IPS-20b (cell line): Measurements from ENCODE around the gene AFAP1L1.

Experiments used
- H3K27ac ChIP-seq: one replicate; pipeline ENCODE4 v1.5.1; 2013; ENCODE audit warnings: low read length
- H3K27me3 ChIP-seq: 2 replicates; pipeline ENCODE4 v1.6.1; 2013; ENCODE audit warnings: mild to moderate bottlenecking, low read length, inconsistent platforms; ENCODE audit not compliant: insufficient read depth
- H3K36me3 ChIP-seq: 2 replicates; pipeline ENCODE4 v1.6.1; 2013; ENCODE audit warnings: low read depth, mild to moderate bottlenecking, inconsistent platforms, low read length, moderate library complexity; ENCODE audit not compliant: insufficient read depth
- H3K4me1 ChIP-seq: 2 replicates; pipeline ENCODE4 v1.6.1; 2013; ENCODE audit warnings: mild to moderate bottlenecking, control low read depth, inconsistent platforms, low read length, moderate library complexity; ENCODE audit not compliant: insufficient read depth
- H3K4me3 ChIP-seq: 2 replicates; pipeline ENCODE4 v1.5.1; 2013; ENCODE audit warnings: mild to moderate bottlenecking, low read length, inconsistent platforms
- H3K9ac ChIP-seq: 2 replicates; pipeline ENCODE4 v1.6.1; 2013; ENCODE audit warnings: low read depth, mild to moderate bottlenecking, inconsistent platforms, low read length, moderate library complexity
- H3K9me3 ChIP-seq: 2 replicates; pipeline ENCODE4 v1.6.1; 2013; ENCODE audit warnings: mild to moderate bottlenecking, low read depth, low read length, inconsistent platforms; ENCODE audit not compliant: insufficient read depth

The AFAP1L1 gene

DNA sequence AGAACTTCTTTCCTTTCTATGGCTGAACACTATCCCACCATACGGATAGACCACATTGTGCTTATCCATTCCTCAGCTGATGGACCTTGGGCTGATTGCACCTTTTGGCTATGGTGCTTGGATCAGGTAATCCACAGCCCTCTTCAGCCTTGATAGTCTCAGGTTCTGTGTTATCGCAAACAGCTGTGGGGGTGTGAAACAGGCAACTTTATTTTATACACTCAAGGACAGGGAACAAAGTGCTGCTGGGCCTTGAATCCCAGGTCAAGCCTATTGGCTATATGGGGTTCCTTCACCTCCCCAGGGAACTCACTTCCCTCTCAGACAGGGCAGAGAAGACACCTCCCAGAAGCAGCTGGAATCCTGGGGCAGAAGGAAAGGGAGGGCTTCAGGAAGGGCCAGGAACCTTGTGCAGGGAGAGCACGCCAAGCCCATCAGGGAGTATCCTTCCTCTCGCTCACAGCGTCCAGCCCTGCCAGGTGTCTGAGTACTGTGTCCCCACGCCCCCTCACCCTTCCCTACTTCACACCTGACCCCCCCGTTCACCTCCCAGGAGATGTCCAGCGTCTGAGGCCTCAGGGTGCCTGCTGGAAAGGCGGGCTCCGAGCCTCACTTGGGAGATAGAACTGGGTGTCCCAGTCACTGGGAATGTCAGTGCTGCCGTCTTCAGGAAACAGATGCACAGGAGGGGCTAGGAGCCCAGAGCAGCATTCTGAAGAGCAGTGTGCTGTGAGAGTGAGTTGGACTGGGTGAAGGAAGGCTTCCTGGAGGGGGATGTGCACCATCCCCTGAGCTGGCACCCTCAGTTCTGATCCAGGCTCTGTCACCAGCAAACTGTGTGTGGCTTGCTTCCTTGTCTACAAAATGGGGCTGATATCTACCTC lies 32.8 kb downstream of the AFAP1L1 start:
- H3K9ac ChIP-seq: no peak overlapping the region
- H3K4me1 ChIP-seq: no peaks in the 10 kb centered on the region
- H3K9me3 ChIP-seq: no peaks in the 10 kb centered on the region
- H3K27ac ChIP-seq: no peak overlapping the region
- no peaks in the 10 kb centered on the region for H3K36me3 ChIP-seq
- no peaks in the 10 kb centered on the region for H3K27me3 ChIP-seq
- H3K4me3 ChIP-seq: no peak overlapping the region

DNA sequence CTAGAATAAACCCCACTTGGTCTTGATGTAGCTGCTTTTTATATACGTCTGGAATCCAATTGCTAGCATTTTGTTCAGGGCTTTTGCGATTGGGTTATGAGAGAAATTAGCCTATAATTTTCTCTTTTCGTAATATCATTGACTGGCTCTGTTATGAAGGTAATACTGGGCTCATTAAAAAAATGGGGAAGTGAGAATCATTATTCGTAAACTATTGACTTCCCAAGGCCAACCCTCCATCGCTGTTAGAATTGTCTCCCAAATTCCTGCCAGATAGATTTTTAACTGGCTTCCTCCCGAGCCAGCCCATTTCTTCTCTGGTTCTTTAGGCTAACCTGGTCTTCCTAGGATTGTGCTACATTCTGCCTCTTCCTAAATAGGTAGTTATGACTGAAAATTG lies 37.7 kb downstream of the AFAP1L1 start:
- Histone ChIP-seq H3K9ac (no peak overlapping the region), H3K36me3 (no peaks in the 10 kb centered on the region), H3K27me3 (no peaks in the 10 kb centered on the region), H3K4me1 (peaks cover 4% of the 10 kb centered on the region; the same call in 1 of the 2 replicates), H3K4me3 (no peak overlapping the region), H3K27ac (no peak overlapping the region), H3K9me3 (no peaks in the 10 kb centered on the region)

- peaks cover 4% of the 10 kb centered on the region; the same call in 1 of the 2 replicates for H3K4me1 ChIP-seq
- H3K4me3 ChIP-seq: no peak overlapping the region
- H3K27me3 ChIP-seq: no peaks in the 10 kb centered on the region
- no peak overlapping the region for H3K9ac ChIP-seq
- no peaks in the 10 kb centered on the region for H3K36me3 ChIP-seq
- no peaks in the 10 kb centered on the region for H3K9me3 ChIP-seq
- no peak overlapping the region for H3K27ac ChIP-seq
Measured at GRCh38 chr5:149310488-149310887, 38.8 kb downstream of the AFAP1L1 start.

- peaks cover 4% of the 10 kb centered on the region; the same call in 1 of the 2 replicates for H3K4me1 ChIP-seq
- no peak overlapping the region for H3K27ac ChIP-seq
- no peak overlapping the region for H3K4me3 ChIP-seq
- H3K9me3 ChIP-seq: no peaks in the 10 kb centered on the region
- no peak overlapping the region for H3K9ac ChIP-seq
- no peaks in the 10 kb centered on the region for H3K27me3 ChIP-seq
- H3K36me3 ChIP-seq: no peaks in the 10 kb centered on the region
Measured at GRCh38 chr5:149310947-149311658, 39.4 kb downstream of the AFAP1L1 start.

GRCh38 chr5:149313151-149313841 lies 41.6 kb downstream of the AFAP1L1 start:
- Histone ChIP-seq H3K27ac (no peak overlapping the region), H3K9me3 (no peaks in the 10 kb centered on the region), H3K4me3 (no peak overlapping the region), H3K4me1 (peaks cover 8% of the 10 kb centered on the region; the same call in 1 of the 2 replicates), H3K9ac (no peak overlapping the region), H3K27me3 (no peaks in the 10 kb centered on the region), H3K36me3 (no peaks in the 10 kb centered on the region)

- H3K9me3 ChIP-seq: no peaks in the 10 kb centered on the region
- H3K27me3 ChIP-seq: no peaks in the 10 kb centered on the region
- no peaks in the 10 kb centered on the region for H3K36me3 ChIP-seq
- H3K4me3 ChIP-seq: no peak overlapping the region
- H3K27ac ChIP-seq: no peak overlapping the region
- peaks cover 8% of the 10 kb centered on the region; the same call in 1 of the 2 replicates for H3K4me1 ChIP-seq
- H3K9ac ChIP-seq: no peak overlapping the region
Measured at GRCh38 chr5:149314571-149315111, 43.0 kb downstream of the AFAP1L1 start.

GRCh38 chr5:149315753-149316152 lies 44.1 kb downstream of the AFAP1L1 start:
- H3K4me3 ChIP-seq: no peak overlapping the region
- no peaks in the 10 kb centered on the region for H3K9me3 ChIP-seq
- no peaks in the 10 kb centered on the region for H3K36me3 ChIP-seq
- H3K27me3 ChIP-seq: no peaks in the 10 kb centered on the region
- H3K27ac ChIP-seq: no peak overlapping the region
- no peak overlapping the region for H3K9ac ChIP-seq
- peaks cover 7% of the 10 kb centered on the region; the same call in 1 of the 2 replicates for H3K4me1 ChIP-seq

DNA sequence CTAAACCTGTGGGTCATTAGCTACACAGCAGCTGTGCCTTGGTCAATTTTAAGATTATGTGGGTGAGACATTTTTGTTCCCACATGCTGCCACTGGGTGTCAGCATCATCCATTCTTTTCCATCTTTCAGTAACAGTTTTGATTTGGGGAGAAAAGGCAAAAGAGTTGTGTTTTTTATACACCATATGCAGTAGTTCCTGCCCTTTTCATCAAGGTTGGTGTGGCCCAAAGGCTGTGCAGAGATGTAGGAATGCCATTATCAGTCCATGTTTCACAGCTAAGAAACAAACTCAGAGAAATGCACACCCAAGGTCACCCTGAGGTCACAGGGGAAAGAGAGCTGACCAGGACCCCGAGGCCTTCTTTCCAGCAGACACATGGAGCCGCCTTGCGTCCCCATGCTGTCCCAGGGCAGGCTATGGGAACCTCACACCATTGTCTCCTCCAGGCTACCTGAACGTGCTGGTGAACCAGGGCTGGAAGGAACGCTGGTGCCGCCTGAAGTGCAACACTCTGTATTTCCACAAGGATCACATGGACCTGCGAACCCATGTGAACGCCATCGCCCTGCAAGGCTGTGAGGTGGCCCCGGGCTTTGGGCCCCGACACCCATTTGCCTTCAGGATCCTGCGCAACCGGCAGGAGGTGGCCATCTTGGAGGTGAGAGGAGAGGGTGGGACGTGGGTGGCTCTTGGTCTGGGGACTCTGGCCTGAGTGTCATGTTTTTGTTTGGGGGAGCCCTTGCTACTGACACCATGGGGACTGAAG lies 45.8 kb downstream of the AFAP1L1 start:
- H3K27ac ChIP-seq: no peak overlapping the region
- no peaks in the 10 kb centered on the region for H3K27me3 ChIP-seq
- H3K4me1 ChIP-seq: peaks cover 3% of the 10 kb centered on the region; the same call in 1 of the 2 replicates
- H3K36me3 ChIP-seq: no peaks in the 10 kb centered on the region
- no peaks in the 10 kb centered on the region for H3K9me3 ChIP-seq
- no peak overlapping the region for H3K9ac ChIP-seq
- H3K4me3 ChIP-seq: no peak overlapping the region

GRCh38 chr5:149319174-149319573 lies 47.5 kb downstream of the AFAP1L1 start:
- H3K27me3 ChIP-seq: no peaks in the 10 kb centered on the region
- peaks cover 3% of the 10 kb centered on the region; the same call in 1 of the 2 replicates for H3K4me1 ChIP-seq
- no peaks in the 10 kb centered on the region for H3K36me3 ChIP-seq
- no peak overlapping the region for H3K27ac ChIP-seq
- H3K4me3 ChIP-seq: no peak overlapping the region
- H3K9ac ChIP-seq: no peak overlapping the region
- H3K9me3 ChIP-seq: no peaks in the 10 kb centered on the region

GRCh38 chr5:149320791-149321330 lies 49.2 kb downstream of the AFAP1L1 start:
- H3K36me3 ChIP-seq: no peaks in the 10 kb centered on the region
- H3K27me3 ChIP-seq: no peaks in the 10 kb centered on the region
- peaks cover 3% of the 10 kb centered on the region; the same call in 1 of the 2 replicates for H3K4me1 ChIP-seq
- no peak overlapping the region for H3K4me3 ChIP-seq
- no peaks in the 10 kb centered on the region for H3K9me3 ChIP-seq
- H3K27ac ChIP-seq: no peak overlapping the region
- H3K9ac ChIP-seq: no peak overlapping the region
